AG08396 (cell line): ENCODE results near the gene MBNL2.

Source experiments
- DNase-seq: peaks from one replicate; pipeline ENCODE4 v3.0.0; 2012; ENCODE audit warnings: low spot score, mixed read lengths

Gene MBNL2

DNA sequence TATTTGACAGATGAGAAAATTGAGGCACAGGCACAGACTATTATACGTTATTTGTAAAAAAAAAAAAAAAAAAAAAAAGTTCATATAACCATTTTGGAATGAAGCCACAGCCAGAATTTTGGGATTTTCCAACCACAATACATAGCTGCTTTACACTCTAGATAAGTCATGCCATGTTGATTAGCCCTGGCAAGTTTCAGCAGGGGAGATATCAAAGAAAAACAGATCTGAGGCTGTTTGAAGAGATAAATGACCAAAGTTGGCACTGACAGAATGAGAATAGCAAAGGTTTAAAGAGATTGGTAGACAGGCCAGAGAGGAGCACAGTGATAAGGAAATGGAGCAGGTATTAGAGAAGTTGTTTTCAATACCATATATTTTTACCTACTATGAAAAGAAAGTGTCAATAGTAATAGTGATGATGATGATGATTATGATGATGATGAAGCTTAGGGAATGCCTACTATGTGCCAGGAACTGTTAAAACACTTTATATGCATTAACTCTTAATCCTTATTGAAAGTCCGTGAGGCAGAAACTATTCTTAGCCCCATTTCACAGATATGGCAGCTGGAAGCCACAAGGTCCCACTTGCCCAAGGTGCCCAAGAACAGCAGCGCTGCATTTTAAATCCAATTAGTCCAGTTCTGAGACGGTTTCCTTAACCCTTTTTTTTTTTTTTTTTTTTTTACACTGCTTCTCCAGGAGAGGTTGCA lies 105.5 kb downstream of the MBNL2 start:
- DNase-seq = no peak

DNA sequence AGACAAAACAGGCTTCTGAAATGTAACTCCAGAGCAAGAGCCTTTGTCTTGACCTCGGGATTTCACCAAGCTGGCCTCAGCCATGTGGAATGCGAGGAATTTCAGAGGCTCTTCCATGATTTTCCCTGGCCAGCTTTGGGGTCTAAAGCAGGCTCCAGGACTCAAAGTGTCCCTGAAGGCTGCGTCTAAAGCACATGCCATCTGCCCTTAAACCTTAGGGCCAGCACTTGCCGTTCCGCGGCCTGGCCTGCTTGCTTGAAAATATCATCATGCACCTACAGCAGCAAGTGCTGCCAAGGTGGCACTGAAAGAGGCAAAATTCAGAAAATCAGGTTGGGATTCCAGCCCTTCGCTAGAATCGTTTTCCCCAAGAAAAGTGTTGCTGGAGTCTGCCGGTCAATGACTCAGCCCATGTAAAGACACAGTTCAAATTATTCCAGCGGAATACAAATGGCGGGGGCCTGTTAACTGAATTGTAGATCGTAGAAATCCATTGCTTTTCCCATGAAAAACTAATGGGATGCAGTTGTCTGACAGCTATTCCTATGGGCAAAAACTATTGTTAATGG lies 106.2 kb downstream of the MBNL2 start:
- DNase-seq = peak; percentile 60

DNA sequence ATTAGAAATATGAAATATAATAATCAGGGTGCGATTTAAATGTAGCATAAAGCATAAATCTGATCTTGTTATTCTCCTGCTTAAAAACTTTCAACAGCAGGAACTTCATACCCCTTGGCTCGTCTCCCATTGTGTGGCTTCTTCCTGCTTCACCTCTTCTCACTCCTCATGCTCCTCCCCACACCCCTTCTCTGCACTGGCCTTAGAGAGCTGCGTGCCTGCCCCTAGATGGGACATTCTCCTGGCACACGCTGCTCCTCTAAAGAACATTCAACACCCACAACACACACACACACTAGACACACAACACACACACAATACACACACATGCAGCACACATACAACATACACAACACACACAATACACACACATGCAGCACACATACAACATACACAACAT lies 107.2 kb downstream of the MBNL2 start:
- no peak for DNase-seq

DNA sequence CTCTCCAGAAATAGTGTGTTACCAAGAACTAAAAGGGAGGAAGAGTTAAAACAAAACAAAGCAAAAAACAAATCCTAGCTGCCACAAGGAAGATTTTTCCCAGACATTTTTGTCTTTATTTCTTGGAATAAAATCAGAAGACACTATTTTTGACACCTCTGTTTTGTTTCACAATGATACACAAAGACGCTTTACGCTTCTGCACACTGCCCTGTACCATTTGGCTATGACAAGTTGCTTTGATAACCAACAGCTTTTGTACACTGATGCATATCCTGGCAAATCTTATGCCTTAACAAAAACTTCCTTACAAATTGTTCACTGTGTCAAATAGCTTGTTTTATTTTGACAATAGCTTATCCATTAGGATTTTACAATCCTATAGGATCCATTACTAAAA lies 108.3 kb downstream of the MBNL2 start:
- DNase-seq = no peak

DNA sequence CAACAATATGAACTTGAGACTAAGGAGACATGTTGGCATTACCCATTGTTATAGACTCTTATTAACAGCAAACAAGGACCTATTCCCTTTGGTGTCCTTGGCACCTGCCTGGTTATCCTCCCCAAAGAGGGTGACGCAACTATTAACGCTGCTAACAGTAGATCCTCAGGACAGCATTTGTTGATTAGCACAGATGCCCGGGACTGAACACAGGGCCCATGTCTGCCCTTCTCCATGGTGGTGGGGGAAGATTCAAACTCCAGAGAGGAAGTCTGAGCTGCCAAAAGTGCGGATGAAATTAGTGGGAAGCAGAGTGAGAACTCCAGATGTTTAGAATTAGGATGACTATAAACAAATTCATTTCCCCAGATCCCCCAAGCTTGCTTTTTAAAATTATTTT lies 110.6 kb downstream of the MBNL2 start:
- DNase-seq = no peak

DNA sequence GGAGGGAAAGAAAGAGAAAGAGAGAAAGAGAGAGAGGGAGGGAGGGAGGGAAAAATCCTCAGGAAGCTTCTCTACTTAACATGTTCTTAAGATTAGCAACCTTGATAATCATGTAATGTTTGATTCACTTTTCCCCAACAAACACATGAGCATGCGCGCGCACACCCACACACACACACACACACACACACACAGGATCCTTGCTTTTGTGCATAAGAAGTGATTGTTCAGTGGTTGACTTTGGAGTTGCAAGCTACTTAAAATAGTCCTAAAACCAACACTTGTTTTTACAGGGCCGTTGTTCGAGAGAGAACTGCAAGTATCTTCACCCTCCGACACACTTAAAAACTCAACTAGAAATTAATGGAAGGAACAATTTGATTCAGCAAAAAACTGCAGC lies 111.8 kb downstream of the MBNL2 start:
- no peak for DNase-seq

DNA sequence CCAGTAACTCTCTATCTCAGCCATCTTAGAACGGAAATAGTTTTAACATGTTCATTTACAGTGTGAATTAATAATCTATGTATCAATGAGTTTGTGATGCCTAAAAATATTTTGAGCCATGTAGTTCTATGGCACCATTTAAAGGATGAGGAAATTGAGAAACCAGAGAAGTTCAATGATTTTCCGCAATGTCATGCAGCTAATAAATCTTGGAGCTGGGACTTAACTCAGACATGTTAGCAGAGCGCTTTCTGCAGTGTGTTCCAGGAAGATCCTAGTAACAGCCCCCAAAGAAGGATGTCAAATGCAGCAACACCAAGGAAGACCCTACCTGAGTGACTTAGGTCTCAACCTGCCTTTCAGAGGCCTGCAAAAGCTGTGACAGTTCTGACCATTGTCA lies 112.6 kb downstream of the MBNL2 start:
- DNase-seq = no peak

DNA sequence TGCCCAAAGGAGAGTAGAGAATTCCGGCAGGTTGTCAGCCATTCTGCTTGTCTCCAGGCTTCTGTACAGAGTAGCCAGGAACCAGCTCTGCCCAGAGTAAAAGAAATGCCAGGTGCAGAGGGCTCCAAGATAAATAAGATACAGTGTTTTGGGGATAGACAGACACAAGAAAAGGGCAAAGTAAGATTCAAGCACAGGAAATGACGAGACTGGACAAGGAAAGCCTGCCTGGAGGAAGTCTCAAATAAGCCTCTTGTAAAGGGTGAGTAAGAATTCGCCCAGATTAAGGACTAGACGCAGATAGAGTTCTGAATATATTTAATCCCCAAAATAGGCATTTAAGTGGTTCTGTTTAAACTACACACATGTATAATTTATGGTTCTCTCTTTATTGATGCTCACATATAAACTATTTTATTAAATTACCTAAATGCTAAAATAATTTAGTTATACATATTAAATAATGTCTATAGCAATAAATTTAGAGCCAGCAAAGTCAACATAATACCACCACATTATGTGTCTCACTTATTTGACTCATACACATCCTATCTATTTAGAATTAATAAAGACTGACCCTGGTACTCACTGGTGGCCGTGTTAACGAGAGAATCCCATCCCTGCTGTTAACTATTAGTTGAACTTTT lies 113.5 kb downstream of the MBNL2 start:
- DNase-seq = no peak

DNA sequence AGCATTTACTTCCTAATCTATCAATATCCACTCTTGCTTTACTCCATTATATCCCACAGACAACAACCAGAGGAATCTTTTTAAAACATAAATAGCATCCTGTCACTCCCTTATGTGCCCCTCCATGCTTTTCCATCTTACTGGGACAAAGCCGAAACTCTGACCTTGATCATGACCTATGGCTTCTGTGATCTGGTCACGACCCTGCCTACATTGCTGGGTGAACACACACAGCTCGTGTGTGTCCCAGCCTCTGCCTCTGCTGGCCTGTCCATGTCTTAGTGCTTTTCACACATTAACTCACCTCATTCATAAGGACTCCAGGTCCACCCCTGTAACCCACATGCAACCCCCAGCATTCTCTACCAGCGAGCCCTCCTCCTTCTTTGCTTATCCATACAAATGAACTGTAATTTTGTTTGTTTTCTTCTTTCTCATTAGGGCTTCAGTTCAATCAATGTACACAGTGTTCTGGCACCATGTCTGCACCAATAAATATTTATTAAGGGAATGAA lies 115.9 kb downstream of the MBNL2 start:
- no peak for DNase-seq

DNA sequence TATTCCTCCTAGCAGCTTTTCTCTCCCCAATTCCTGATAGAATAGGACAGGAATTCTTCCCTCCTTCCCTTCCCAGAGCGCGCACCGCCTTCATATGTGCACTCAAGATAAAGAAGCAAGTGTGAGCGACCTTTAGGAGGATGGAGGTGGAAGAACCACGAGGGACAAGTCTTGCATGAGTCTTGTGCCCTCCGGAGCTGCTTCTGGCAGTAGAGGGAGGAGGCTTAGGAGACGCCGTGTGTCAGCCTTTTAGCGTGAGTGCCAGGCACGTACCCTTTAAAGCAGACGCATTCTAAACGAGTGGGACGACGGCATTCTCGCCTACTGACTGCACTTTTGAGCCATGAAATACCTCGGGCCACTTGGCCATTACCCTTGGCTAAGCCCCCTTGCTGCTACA lies 116.4 kb downstream of the MBNL2 start:
- DNase-seq = no peak

DNA sequence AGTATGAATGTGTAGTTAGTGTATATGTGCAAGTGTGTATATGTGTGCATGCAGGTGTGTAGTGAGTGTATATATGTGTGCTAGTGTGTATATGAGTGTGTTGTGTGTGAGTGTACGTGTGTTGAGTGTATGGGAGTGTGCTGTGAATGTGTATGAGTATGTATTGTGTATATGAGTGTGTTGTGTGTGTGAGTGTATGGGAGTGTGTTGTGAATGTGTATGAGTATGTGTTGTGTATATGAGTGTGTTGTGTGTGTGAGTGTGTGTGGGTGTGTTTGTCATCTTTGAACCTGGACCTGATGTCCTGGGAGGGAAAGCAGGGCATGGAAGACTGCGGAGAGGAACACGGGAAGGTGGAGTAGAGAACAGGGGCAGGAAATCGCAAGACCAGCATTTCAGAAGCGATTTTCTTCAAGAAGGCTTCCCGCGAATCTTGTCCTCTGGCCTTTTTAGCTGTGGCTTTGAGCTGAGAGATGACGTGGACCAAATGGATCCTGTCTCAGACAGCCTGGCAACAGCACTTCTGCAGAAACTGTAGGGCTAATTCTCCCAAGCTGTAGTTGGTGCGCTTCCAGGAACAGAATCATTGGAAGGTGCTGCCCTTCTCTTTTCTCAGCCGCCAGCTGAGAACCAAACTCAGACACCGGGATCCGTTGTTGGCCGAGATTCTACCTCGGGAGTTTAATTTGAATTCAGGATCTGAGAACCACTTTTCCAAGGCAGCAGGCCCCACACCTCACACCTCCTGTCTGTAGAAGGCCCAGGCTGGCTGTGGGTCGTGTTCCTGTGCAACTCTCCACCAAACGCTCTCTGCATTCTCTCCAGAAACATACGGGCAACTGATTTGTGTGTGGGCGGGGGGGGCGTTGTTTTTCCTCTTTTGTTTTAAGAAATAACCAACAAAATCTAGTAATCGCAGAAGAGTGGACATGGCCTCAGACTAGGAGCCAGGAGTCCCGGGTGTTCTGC lies 117.2 kb downstream of the MBNL2 start:
- DNase-seq = peak; percentile 84

DNA sequence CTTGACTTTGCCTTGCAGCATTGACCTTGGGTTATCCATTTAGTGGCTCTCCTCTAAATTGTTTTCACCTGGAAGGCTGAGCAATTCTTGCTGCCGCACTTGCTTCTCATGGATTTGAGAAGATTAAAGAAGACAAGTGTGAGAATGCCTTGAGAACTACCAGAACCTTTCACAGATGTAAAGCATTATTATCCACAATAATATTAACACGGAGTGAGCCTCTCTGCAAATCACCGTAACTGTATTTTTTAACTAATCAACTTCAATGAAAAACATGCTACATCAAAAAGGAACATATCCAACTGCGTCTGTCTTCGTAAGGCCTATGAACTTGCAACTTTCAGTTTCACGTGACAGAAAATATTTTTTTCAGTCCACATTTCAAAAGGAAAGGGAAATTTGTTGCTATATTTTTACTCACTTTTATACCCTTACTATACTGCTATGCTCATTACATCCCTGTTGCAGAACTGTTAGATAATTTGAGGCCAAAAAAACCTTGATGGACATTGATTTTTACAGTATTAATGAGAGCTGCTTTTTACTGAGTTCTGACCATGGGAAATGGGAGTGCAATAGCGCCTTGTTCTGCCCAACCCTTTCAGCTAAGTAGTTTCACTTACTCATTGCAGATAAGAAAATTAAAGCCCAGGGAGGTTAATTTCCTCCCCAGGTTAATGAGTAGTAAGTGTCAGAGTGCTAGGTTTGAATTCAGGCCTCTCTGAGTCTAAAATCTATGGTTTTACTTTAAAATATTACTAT lies 118.0 kb downstream of the MBNL2 start:
- DNase-seq = no peak

DNA sequence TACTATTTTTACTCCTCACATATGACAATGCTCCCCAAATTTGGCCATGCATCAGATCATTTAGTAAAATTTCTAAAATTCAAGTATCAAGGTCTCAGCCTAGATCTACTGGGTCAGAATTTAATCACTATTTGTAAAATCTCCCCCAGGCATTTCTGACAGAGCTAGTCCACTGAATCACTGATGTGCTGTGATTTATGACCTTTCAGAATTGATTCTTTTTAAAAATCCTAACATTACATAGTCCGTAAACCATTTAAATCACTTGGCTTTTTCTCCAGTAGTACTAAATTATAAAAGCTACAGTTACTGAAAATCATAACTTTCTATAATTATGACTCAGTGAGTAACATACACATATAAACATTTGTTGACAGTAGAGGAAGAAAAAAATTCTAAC lies 119.0 kb downstream of the MBNL2 start:
- DNase-seq = no peak

DNA sequence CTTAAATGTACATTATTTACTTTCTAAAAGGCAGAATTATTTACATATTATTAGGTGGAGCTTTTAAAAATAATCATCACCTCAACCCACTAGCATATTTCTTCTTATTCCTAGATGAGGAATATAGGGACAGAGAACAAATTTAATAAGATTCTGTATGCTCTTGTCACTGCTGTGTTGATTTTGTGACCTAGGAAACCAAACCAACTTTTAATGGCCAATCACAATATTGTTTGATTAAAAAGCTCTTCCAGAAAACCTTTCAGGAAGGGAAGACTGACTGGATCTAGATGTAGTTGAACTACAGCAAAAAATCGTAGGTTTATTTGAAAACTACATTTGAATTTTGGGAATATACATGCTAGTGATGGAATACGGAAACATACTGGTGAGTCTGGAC lies 120.0 kb downstream of the MBNL2 start:
- no peak for DNase-seq

DNA sequence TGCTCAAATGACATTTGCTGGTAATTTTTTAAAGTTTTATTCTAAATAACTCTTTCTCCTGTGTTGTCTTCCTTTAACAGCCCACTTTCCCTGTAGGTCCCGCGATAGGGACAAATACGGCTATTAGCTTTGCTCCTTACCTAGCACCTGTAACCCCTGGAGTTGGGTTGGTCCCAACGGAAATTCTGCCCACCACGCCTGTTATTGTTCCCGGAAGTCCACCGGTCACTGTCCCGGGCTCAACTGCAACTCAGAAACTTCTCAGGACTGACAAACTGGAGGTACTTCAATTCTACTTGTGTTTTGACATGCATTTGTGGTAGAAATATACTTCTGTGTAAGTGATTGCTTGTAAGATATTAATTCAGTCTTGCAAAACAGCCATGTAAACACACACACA lies 120.8 kb downstream of the MBNL2 start:
- DNase-seq = no peak

DNA sequence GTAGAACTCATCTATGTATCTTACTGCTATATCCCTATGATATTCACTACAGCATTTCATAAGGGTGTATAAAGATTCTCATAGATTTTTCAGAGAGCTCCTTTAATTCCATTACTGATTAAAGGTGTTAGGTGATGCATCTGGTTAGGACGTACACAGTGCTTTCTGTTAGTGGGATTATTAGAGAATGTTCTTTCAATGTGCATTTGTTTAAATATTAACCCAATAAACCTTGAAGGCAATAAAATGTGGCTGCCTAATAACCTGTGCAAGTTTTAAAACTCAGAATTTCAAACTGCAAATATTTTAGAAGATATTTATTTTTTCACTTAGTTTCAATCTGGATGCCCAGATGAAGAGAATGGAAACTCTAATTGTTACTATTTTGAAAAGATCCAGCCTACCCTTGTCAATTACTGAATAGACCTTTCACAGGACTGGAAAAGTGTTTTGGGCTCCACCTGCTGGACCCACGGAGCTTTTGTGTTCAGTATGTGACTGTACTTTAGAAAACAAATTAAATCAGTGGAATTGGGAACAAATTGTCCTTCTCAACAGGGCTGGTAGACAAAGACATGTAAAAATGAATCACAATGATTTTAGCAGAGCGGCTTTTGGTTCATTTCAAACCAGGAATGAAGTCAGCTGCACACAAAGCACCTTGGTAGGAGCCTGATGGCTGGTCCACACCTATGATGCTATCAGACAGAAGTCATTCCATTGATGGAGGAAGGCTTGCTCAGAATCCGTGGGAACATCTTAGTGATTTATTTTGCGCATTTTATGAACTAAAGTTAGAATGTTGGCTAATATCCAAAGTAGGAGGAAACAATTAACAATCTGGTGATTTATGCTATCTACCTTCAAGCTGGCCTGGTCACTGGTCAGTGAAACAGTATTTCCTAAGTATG lies 122.4 kb downstream of the MBNL2 start:
- peak; percentile 56 for DNase-seq

DNA sequence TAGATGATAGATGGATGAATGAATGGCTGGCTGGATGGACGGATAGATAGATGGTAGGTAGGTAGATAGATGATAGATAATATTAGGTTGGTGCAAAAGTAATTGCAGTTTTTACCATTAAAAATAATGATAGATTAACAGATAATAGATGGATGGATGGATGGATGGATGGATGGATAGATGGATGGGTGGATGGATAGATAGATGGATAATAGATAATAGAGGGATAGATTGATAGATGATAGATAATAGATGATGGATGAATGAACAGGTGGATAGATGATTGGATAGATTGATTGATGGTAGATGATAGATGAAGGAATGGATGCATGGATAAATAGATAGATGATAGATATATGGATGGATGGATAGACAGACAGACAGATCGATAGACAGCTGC lies 124.0 kb downstream of the MBNL2 start:
- DNase-seq = no peak

DNA sequence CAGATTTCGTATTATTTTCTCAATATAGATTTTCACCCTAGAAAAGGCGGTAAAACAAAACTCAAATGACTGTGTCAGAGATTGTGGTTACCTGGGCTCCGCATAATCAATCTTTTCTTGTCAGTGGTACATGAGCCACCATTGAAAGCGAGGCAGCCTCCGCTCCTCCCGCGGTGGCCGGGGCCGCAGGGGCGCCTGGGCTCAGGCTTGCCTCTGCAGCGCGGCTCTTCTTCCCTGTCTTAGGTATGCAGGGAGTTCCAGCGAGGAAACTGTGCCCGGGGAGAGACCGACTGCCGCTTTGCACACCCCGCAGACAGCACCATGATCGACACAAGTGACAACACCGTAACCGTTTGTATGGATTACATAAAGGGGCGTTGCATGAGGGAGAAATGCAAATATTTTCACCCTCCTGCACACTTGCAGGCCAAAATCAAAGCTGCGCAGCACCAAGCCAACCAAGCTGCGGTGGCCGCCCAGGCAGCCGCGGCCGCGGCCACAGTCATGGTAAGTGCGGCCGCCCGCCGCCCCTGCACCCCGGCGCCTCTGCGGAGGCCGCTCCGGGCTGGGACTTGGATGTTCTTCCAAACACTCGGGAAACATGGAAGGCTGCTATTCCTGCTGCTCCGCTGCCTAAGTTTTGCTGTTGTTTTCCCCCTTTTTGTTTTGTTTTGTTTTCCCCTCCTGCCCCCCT lies 124.6 kb downstream of the MBNL2 start:
- no peak for DNase-seq

DNA sequence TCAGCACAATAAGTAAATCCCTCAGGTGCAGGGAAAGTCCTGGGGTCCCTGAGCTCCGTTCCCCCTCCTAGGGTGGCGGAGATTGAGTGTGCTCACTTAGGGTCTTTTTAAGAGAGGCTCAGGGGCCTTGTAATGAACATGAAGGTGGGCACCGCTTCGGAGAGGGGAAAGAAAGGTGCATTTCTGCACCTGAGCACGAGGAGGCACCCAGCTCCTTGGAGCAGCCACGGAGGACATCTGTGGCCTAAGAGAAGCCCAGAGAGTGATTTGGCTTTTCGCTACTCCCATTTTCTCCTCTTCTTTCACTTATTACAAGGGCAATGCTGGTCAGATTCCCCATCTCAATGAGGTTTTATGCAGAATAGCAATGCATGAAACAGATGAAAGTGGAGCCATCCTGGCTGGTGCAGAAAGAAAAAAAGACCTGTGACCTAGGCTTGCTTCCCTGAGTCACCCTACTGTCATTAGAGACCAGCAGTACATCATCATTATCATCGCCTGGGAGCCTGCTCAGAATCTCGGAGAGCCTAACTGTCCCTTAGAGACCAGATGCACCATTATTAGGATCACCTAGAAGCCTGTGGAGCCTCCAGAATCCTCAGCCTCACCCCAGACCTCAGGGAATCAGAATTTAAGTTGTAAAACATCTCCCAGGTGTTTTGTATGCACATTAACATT lies 125.3 kb downstream of the MBNL2 start:
- no peak for DNase-seq
